HG03135 (cell line): ENCODE results near the gene KRT2.

Experiments used
- ATAC-seq: cut with Tn5 transposase; IDR thresholded peaks from one replicate; pipeline ENCODE4 v1.9.1; 2021; ENCODE audit warnings: mild to moderate bottlenecking, moderate library complexity; ENCODE audit not compliant: unreplicated experiment

The KRT2 gene

GRCh38 chr12:52617403-52617785 lies 34.6 kb downstream of the KRT2 start:
- ATAC-seq: no peak

GRCh38 chr12:52616680-52617402 lies 35.2 kb downstream of the KRT2 start:
- no peak for ATAC-seq

- no peak for ATAC-seq
Observed at GRCh38 chr12:52615912-52616311, 36.1 kb downstream of the KRT2 start.

- ATAC-seq: no peak
Observed at GRCh38 chr12:52615208-52615868, 36.7 kb downstream of the KRT2 start.

GRCh38 chr12:52614381-52615207 lies 37.4 kb downstream of the KRT2 start:
- ATAC-seq: no peak

GRCh38 chr12:52613384-52614030 lies 38.5 kb downstream of the KRT2 start:
- no peak for ATAC-seq

GRCh38 chr12:52612431-52613383 lies 39.3 kb downstream of the KRT2 start:
- ATAC-seq: no peak

GRCh38 chr12:52611080-52611468 lies 40.9 kb downstream of the KRT2 start:
- ATAC-seq: no peak

- ATAC-seq: no peak
Observed at GRCh38 chr12:52608826-52609630, 43.0 kb downstream of the KRT2 start.

GRCh38 chr12:52608161-52608560 lies 43.9 kb downstream of the KRT2 start:
- ATAC-seq: no peak

- no peak for ATAC-seq
Observed at GRCh38 chr12:52607314-52607713, 44.7 kb downstream of the KRT2 start.

GRCh38 chr12:52606581-52607218 lies 45.3 kb downstream of the KRT2 start:
- no peak for ATAC-seq

- no peak for ATAC-seq
Observed at GRCh38 chr12:52606096-52606495, 45.9 kb downstream of the KRT2 start.

- no peak for ATAC-seq
Observed at GRCh38 chr12:52605542-52605941, 46.5 kb downstream of the KRT2 start.

GRCh38 chr12:52604859-52605258 lies 47.2 kb downstream of the KRT2 start:
- ATAC-seq: no peak

GRCh38 chr12:52603314-52603713 lies 48.7 kb downstream of the KRT2 start:
- ATAC-seq: no peak

- ATAC-seq: no peak
Observed at GRCh38 chr12:52602552-52602951, 49.5 kb downstream of the KRT2 start.

- no peak for ATAC-seq
Observed at GRCh38 chr12:52601671-52602070, 50.3 kb downstream of the KRT2 start.

GRCh38 chr12:52600941-52601481 lies 51.0 kb downstream of the KRT2 start, which contains the start of gene KRT72:
Gene KRT72 (minus strand): TSS chr12:52601463. CDS start chr12:52601452, 11 bp downstream.
- ATAC-seq: no peak
